ENCODE data around the gene F11R.
"Not testable (repeated sequence)": the region's sequence is repeated elsewhere in the genome, so short reads cannot be mapped to it uniquely, and the experiment has no call there.

F11R gene

GRCh38 chr1:161006563-161006962 is 14.4 kb downstream of the F11R start:
- H3K4me2 ChIP-seq (ENCODE audit: low read length) = no peak overlapping the region
- H3K9me3 ChIP-seq (replicated peaks; ENCODE audit: low read length) = no peaks in the 10 kb centered on the region
- H3K4me1 ChIP-seq (ENCODE audit: control insufficient read depth, insufficient read depth, low read length) = no peaks in the 10 kb centered on the region
- H3K27me3 ChIP-seq (ENCODE audit: control insufficient read depth, insufficient read depth, low read length) = no peaks in the 10 kb centered on the region
- no peak overlapping the region for H3K4me3 ChIP-seq (ENCODE audit: low read length)
- no peaks in the 10 kb centered on the region for H3K36me3 ChIP-seq (ENCODE audit: insufficient read depth, low read length)
- no peak overlapping the region for H3K9ac ChIP-seq (ENCODE audit: low read depth, low read length)

GRCh38 chr1:161001525-161001924 is 19.4 kb downstream of the F11R start:
- H3K4me3 ChIP-seq (ENCODE audit: low read length) = no peak overlapping the region
- H3K9me3 ChIP-seq (replicated peaks; ENCODE audit: low read length) = no peaks in the 10 kb centered on the region
- H3K4me2 ChIP-seq (ENCODE audit: low read length) = no peak overlapping the region
- H3K4me1 ChIP-seq (ENCODE audit: control insufficient read depth, insufficient read depth, low read length) = no peaks in the 10 kb centered on the region
- H3K9ac ChIP-seq (ENCODE audit: low read depth, low read length) = no peak overlapping the region
- no peaks in the 10 kb centered on the region for H3K27me3 ChIP-seq (ENCODE audit: control insufficient read depth, insufficient read depth, low read length)
- H3K36me3 ChIP-seq (ENCODE audit: insufficient read depth, low read length) = no peaks in the 10 kb centered on the region

DNA sequence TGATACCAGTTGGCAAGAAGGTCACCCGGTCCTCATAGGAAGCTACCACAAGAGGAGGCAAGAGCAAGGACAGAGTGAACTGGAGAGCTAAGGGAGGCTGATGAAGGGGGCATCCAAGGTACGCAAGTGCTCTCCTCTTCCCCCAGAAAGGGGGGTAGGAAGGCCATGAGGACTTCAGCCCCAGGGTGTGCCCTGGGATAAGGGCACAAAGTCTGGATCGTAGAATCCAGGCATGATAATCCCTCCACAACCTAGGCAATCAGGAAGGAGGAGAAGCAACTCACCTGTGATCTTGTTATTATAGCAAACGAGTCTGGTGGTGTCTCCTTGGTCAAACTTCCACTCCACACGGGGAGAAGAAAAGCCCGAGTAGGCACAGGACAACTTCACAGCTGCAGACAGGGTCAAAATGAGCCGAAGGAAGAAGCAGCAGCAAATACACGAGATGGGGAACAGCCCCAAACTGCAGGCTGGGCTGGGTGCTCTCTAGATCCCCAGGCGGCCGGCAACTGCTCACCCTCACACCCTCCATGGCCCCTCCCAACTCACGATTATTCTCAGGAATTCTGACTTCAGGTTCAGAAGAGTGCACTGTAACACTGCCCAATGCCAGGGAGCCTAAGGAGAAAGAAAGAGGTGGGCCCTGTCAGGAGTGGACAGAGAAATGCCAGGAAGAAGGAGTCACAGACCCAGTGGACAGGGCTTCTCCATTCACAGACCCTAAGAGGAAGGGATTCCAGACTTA is 20.0 kb downstream of the F11R start:
- H3K9me3 ChIP-seq (replicated peaks; ENCODE audit: low read length) = no peaks in the 10 kb centered on the region

GRCh38 chr1:160999376-160999775 is 21.6 kb downstream of the F11R start:
- no peak overlapping the region for H3K4me3 ChIP-seq (ENCODE audit: low read length)
- H3K4me2 ChIP-seq (ENCODE audit: low read length) = no peak overlapping the region
- no peaks in the 10 kb centered on the region for H3K9me3 ChIP-seq (replicated peaks; ENCODE audit: low read length)
- H3K4me1 ChIP-seq (ENCODE audit: control insufficient read depth, insufficient read depth, low read length) = peaks cover 8% of the 10 kb centered on the region
- no peak overlapping the region for H3K9ac ChIP-seq (ENCODE audit: low read depth, low read length)
- H3K27me3 ChIP-seq (ENCODE audit: control insufficient read depth, insufficient read depth, low read length) = no peaks in the 10 kb centered on the region
- H3K36me3 ChIP-seq (ENCODE audit: insufficient read depth, low read length) = no peaks in the 10 kb centered on the region

More for the DNA sequence above, 20.0 kb downstream of the F11R start:
- Histone ChIP-seq H3K4me2 (ENCODE audit: low read length) (no peak overlapping the region), H3K9ac (ENCODE audit: low read depth, low read length) (no peak overlapping the region), H3K36me3 (ENCODE audit: insufficient read depth, low read length) (no peaks in the 10 kb centered on the region), H3K4me3 (ENCODE audit: low read length) (no peak overlapping the region), H3K27me3 (ENCODE audit: control insufficient read depth, insufficient read depth, low read length) (no peaks in the 10 kb centered on the region), H3K4me1 (ENCODE audit: control insufficient read depth, insufficient read depth, low read length) (no peaks in the 10 kb centered on the region)

GRCh38 chr1:160997323-160998038 is 23.5 kb downstream of the F11R start:
- peaks cover 8% of the 10 kb centered on the region for H3K4me1 ChIP-seq (ENCODE audit: control insufficient read depth, insufficient read depth, low read length)
- H3K9me3 ChIP-seq (replicated peaks; ENCODE audit: low read length) = no peaks in the 10 kb centered on the region
- no peak overlapping the region for H3K4me2 ChIP-seq (ENCODE audit: low read length)
- no peak overlapping the region for H3K9ac ChIP-seq (ENCODE audit: low read depth, low read length)
- H3K4me3 ChIP-seq (ENCODE audit: low read length) = no peak overlapping the region
- no peaks in the 10 kb centered on the region for H3K27me3 ChIP-seq (ENCODE audit: control insufficient read depth, insufficient read depth, low read length)
- H3K36me3 ChIP-seq (ENCODE audit: insufficient read depth, low read length) = no peaks in the 10 kb centered on the region

DNA sequence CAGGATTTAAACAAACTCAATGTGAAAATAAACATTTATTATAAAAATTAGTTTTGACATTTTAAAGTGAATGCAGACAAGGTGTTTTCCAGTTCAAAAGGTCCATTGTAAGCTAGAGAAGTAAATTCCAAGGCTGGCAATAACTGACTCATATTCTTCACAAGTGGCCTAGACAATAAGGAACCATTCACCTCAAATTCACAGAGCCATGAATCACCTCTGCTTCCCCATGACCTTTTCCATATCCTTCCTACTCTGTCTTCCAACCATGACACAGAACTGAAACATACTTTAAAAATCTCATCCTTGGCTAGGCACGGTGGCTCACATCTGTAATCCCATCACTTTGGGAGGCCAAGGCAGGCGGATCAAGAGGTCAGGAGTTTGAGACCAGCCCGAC is 24.8 kb downstream of the F11R start:
- H3K4me1 ChIP-seq (ENCODE audit: control insufficient read depth, insufficient read depth, low read length) = peaks cover 8% of the 10 kb centered on the region
- no peak overlapping the region for H3K9ac ChIP-seq (ENCODE audit: low read depth, low read length)
- H3K4me2 ChIP-seq (ENCODE audit: low read length) = no peak overlapping the region
- H3K27me3 ChIP-seq (ENCODE audit: control insufficient read depth, insufficient read depth, low read length) = no peaks in the 10 kb centered on the region
- no peak overlapping the region for H3K4me3 ChIP-seq (ENCODE audit: low read length)
- H3K9me3 ChIP-seq (replicated peaks; ENCODE audit: low read length) = no peaks in the 10 kb centered on the region
- H3K36me3 ChIP-seq (ENCODE audit: insufficient read depth, low read length) = no peaks in the 10 kb centered on the region

DNA sequence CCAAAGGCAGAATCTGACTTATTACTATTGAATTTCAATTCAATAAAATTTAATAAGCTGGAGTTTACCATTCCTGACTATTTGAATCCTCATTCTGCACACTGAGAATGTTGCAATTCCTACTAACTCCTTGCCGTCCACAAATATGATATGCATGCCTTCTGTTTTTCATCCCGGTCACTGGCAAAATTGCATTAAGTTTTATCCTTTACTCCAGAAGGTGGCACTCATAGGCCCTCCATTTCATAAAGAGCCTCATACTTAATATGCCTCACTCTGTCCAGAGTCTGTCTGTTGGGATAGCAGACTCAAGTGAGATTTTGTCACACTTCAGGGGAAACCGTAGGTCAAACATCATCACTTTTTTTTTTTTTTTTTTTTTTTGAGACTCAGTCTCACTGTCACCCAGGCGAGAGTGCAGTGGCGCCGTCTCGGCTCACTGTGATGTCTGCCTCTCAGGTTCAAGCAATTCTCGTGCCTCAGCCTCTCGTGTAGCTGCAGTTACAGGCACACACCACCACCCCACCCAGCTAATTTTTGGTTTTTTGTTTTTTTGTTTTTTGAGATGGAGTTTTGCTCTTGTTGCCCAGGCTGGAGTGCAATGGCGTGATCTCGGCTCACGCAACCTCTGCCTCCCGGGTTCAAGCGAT is 27.3 kb downstream of the F11R start:
- no peak overlapping the region for H3K4me3 ChIP-seq (ENCODE audit: low read length)
- H3K4me1 ChIP-seq (ENCODE audit: control insufficient read depth, insufficient read depth, low read length) = peaks cover 8% of the 10 kb centered on the region
- H3K9ac ChIP-seq (ENCODE audit: low read depth, low read length) = no peak overlapping the region
- H3K36me3 ChIP-seq (ENCODE audit: insufficient read depth, low read length) = no peaks in the 10 kb centered on the region
- no peaks in the 10 kb centered on the region for H3K9me3 ChIP-seq (replicated peaks; ENCODE audit: low read length)
- no peaks in the 10 kb centered on the region for H3K27me3 ChIP-seq (ENCODE audit: control insufficient read depth, insufficient read depth, low read length)
- no peak overlapping the region for H3K4me2 ChIP-seq (ENCODE audit: low read length)

DNA sequence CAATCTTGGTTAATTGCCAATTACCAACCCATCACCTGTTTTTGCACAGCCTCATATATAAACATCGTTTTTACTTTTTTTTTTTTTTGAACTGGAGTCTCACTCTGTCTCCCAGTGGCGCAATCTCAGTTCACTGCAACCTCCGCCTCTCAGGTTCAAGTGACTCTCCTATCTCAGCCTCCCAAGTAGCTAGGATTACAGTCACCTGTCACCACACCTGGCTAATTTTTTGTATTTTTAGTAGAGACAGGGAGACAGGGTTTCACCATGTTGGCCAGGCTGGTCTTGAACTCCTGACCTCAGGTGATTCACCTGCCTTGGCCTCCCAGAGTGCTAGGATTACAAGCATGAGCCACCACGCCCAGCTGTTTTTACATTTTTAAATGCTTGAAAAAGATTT is 28.9 kb downstream of the F11R start:
- H3K27me3 ChIP-seq (ENCODE audit: control insufficient read depth, insufficient read depth, low read length); H3K9me3 ChIP-seq (replicated peaks; ENCODE audit: low read length); H3K36me3 ChIP-seq (ENCODE audit: insufficient read depth, low read length); H3K9ac ChIP-seq (ENCODE audit: low read depth, low read length); H3K4me3 ChIP-seq (ENCODE audit: low read length); H3K4me1 ChIP-seq (ENCODE audit: control insufficient read depth, insufficient read depth, low read length); H3K4me2 ChIP-seq (ENCODE audit: low read length): not testable (repeated sequence)

GRCh38 chr1:160987359-160988050 is 33.4 kb downstream of the F11R start:
- Histone ChIP-seq H3K4me2 (ENCODE audit: low read length) (no peak overlapping the region), H3K27me3 (ENCODE audit: control insufficient read depth, insufficient read depth, low read length) (peaks cover 7% of the 10 kb centered on the region), H3K4me1 (ENCODE audit: control insufficient read depth, insufficient read depth, low read length) (no peaks in the 10 kb centered on the region), H3K36me3 (ENCODE audit: insufficient read depth, low read length) (no peaks in the 10 kb centered on the region), H3K9ac (ENCODE audit: low read depth, low read length) (no peak overlapping the region), H3K4me3 (ENCODE audit: low read length) (no peak overlapping the region), H3K9me3 (replicated peaks; ENCODE audit: low read length) (no peaks in the 10 kb centered on the region)

- Histone ChIP-seq H3K27me3 (ENCODE audit: control insufficient read depth, insufficient read depth, low read length) (peaks cover 22% of the 10 kb centered on the region), H3K36me3 (ENCODE audit: insufficient read depth, low read length) (no peaks in the 10 kb centered on the region), H3K4me3 (ENCODE audit: low read length) (no peak overlapping the region), H3K4me1 (ENCODE audit: control insufficient read depth, insufficient read depth, low read length) (no peaks in the 10 kb centered on the region), H3K9ac (ENCODE audit: low read depth, low read length) (no peak overlapping the region), H3K4me2 (ENCODE audit: low read length) (no peak overlapping the region), H3K9me3 (replicated peaks; ENCODE audit: low read length) (no peaks in the 10 kb centered on the region)
Observed at GRCh38 chr1:160985723-160986122, 35.2 kb downstream of the F11R start.

- no peaks in the 10 kb centered on the region for H3K36me3 ChIP-seq (ENCODE audit: insufficient read depth, low read length)
- peaks cover 28% of the 10 kb centered on the region for H3K27me3 ChIP-seq (ENCODE audit: control insufficient read depth, insufficient read depth, low read length)
- peak overlapping the region; percentile 47 for H3K4me2 ChIP-seq (ENCODE audit: low read length)
- no peak overlapping the region for H3K9ac ChIP-seq (ENCODE audit: low read depth, low read length)
- no peaks in the 10 kb centered on the region for H3K9me3 ChIP-seq (replicated peaks; ENCODE audit: low read length)
- peak overlapping the region; percentile 34 for H3K4me3 ChIP-seq (ENCODE audit: low read length)
- H3K4me1 ChIP-seq (ENCODE audit: control insufficient read depth, insufficient read depth, low read length) = no peaks in the 10 kb centered on the region
Observed at GRCh38 chr1:160981584-160982411, 39.2 kb downstream of the F11R start.
